ENCODE results near the gene TRMT61A.
"Not testable (repeated sequence)": the region's sequence is repeated elsewhere in the genome, so short reads cannot be mapped to it uniquely, and the experiment has no call there.

DNA sequence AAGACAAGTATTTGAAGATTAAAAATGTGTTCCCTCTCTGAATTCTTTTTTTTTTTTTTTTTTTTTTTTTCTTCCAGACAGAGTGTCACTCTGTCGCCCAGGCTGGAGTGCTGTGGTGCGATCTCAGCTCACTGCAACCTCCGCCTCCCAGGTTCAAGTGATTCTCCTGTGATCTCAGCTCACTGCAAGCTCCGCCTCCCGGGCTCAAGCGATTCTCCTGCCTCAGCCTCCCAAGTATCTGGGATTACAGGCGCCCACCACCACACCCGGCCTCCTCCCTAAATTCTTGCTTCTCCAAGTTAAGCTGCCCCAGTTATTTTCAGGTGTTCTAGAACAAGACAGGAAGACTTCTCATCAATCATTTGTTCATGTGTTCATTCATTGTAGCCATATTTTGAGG, 16.8 kb upstream of the TRMT61A start:
- TF ChIP-seq, protein P1, sequence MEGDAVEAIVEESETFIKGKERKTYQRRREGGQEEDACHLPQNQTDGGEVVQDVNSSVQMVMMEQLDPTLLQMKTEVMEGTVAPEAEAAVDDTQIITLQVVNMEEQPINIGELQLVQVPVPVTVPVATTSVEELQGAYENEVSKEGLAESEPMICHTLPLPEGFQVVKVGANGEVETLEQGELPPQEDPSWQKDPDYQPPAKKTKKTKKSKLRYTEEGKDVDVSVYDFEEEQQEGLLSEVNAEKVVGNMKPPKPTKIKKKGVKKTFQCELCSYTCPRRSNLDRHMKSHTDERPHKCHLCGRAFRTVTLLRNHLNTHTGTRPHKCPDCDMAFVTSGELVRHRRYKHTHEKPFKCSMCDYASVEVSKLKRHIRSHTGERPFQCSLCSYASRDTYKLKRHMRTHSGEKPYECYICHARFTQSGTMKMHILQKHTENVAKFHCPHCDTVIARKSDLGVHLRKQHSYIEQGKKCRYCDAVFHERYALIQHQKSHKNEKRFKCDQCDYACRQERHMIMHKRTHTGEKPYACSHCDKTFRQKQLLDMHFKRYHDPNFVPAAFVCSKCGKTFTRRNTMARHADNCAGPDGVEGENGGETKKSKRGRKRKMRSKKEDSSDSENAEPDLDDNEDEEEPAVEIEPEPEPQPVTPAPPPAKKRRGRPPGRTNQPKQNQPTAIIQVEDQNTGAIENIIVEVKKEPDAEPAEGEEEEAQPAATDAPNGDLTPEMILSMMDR (IDR thresholded peaks at IDR 0.05; ENCODE audit: insufficient read depth, low read length, poor library complexity, severe bottlenecking), result not testable (repeated sequence)
- not testable (repeated sequence) for TF ChIP-seq EZH2phosphoT487 (conservative IDR thresholded peaks at IDR 0.05; ENCODE audit: low read length)

Data from SU-DHL-6 (cell line).